Measurements from ENCODE around the gene NOSIP. TPM values are rescaled to one million over a fixed set of nuclear protein-coding genes. Genes with fewer than 3 reads are reported as not detected.

NOSIP gene
- total and polyA plus RNA-seq, 2 of the 4 experiments (the other 2 are of a cell fraction) = 118 to 138 TPM

- Histone ChIP-seq H3K14ac (replicated peaks; ENCODE audit: low read depth, low read length) (no peak overlapping the region), H2AK9ac (replicated peaks; ENCODE audit: low read depth, low read length, poor library complexity) (no peak overlapping the region), H2BK5ac (ENCODE audit: low read depth, low read length, poor library complexity, severe bottlenecking) (no peak overlapping the region), H3K4me2 (ENCODE audit: low read depth, low read length) (no peak overlapping the region), H3K9ac (ENCODE audit: low read depth, low read length) (no peak overlapping the region), H3K4ac (ENCODE audit: low read depth, low read length) (no peak overlapping the region), H2AK5ac (ENCODE audit: low read depth, low read length) (no peak overlapping the region), H4K91ac (ENCODE audit: insufficient read depth, low read depth, low read length) (no peak overlapping the region), H3K27me3 (ENCODE audit: control insufficient read depth, insufficient read depth, low read length) (no peaks in the 10 kb centered on the region), H2BK15ac (ENCODE audit: low read depth, low read length) (no peak overlapping the region), H4K20me1 (ENCODE audit: insufficient read depth, low read length) (peaks cover 24% of the 10 kb centered on the region), H2AFZ (replicated peaks; ENCODE audit: low read length, poor library complexity) (no peak overlapping the region), H3K9me1 (ENCODE audit: insufficient read depth, low read length) (peaks cover 10% of the 10 kb centered on the region), H3K18ac (ENCODE audit: low read depth, low read length) (no peak overlapping the region), H2BK20ac (ENCODE audit: low read depth, low read length) (no peak overlapping the region), H4K5ac (ENCODE audit: low read depth, low read length) (no peak overlapping the region), H3K56ac (ENCODE audit: extremely low read depth, insufficient read depth, low read length) (no peak overlapping the region), H4K8ac (ENCODE audit: low read depth in 2 of 2, low read length in 2 of 2) (no peak overlapping the region), H3K4me1 (ENCODE audit: control insufficient read depth, insufficient read depth, low read length) (peaks cover 16% of the 10 kb centered on the region), H3K23ac (ENCODE audit: low read depth, low read length) (no peak overlapping the region), H3K9me3 (ENCODE audit: control insufficient read depth, insufficient read depth, low read length) (no peaks in the 10 kb centered on the region), H3K36me3 (ENCODE audit: control insufficient read depth, insufficient read depth, low read length) (peaks cover 41% of the 10 kb centered on the region), H2BK120ac (ENCODE audit: low read depth, low read length) (no peak overlapping the region), H3K4me3 (ENCODE audit: insufficient read depth, low read depth, low read length) (no peak overlapping the region), H3K79me1 (ENCODE audit: low read depth in 1 of 2, low read length in 2 of 2) (peaks cover 32 to 76% of the 10 kb centered on the region in 2 experiments), H3K27ac (ENCODE audit: insufficient read depth, low read length) (no peak overlapping the region)
- CTCF ChIA-PET = no interaction called here
- 100% methylated on average over 2 of the region's 7 CpGs; no CpG with 5 or more reads in 1 of the 2 experiments for WGBS, 2 experiments (ENCODE audit: extremely low coverage in 2 of 2, insufficient read length in 1 of 2)
- DNase-seq (no peak), ATAC-seq (ENCODE audit: low read depth) (no peak)
- in situ Hi-C loops (cut with MboI; ENCODE audit: low sequenced_read_pairs) = no loop called here
- dilution Hi-C loops (cut with HindIII; ENCODE audit: low sequenced_read_pairs, unreplicated experiment) = no loop called here
- POLR2A ChIA-PET (ENCODE audit: unreplicated experiment) = interaction anchor here (0.5 kb wide), 1 partner anchor 19 kb away, joined by 3 read pairs; no protein-coding TSS in a partner anchor
- intact Hi-C loops (cut with micrococcal nuclease) = no loop called here
- no TSS peak for BruUV-seq (replicated peaks)
- TF ChIP-seq BHLHE40 (IDR thresholded peaks at IDR 0.05; ENCODE audit: low read depth, low read length) (no peak), MXI1 (IDR thresholded peaks at IDR 0.05; ENCODE audit: borderline replicate concordance, low read depth, low read length) (no peak), CHD1 (IDR thresholded peaks at IDR 0.05; ENCODE audit: low read depth, low read length) (no peak), CEBPB (IDR thresholded peaks at IDR 0.05; ENCODE audit: low read depth, low read length) (no peak), FOS (IDR thresholded peaks at IDR 0.05; ENCODE audit: low read depth, low read length) (no peak), RAD21 (IDR thresholded peaks at IDR 0.05; ENCODE audit: low read length) (no peak), POLR2A (IDR thresholded peaks at IDR 0.05; ENCODE audit: low read depth, low read length) (no peak), RFX5 (IDR thresholded peaks at IDR 0.05; ENCODE audit: low read depth, low read length) (no peak), ELK1 (IDR thresholded peaks at IDR 0.05; ENCODE audit: borderline replicate concordance, low read depth, low read length) (no peak), MAFK (IDR thresholded peaks at IDR 0.05; ENCODE audit: low read depth, low read length) (no peak), NFE2L2 (IDR thresholded peaks at IDR 0.05; ENCODE audit: low read depth, low read length) (no peak), MAZ (IDR thresholded peaks at IDR 0.05; ENCODE audit: borderline replicate concordance, low read depth, low read length) (no peak), SMC3 (IDR thresholded peaks at IDR 0.05; ENCODE audit: low read depth, low read length) (no peak)
- TF ChIP-seq, protein P1, sequence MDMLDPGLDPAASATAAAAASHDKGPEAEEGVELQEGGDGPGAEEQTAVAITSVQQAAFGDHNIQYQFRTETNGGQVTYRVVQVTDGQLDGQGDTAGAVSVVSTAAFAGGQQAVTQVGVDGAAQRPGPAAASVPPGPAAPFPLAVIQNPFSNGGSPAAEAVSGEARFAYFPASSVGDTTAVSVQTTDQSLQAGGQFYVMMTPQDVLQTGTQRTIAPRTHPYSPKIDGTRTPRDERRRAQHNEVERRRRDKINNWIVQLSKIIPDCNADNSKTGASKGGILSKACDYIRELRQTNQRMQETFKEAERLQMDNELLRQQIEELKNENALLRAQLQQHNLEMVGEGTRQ (IDR thresholded peaks at IDR 0.05; ENCODE audit: low read depth, low read length) = no peak
- TF ChIP-seq, protein P2, sequence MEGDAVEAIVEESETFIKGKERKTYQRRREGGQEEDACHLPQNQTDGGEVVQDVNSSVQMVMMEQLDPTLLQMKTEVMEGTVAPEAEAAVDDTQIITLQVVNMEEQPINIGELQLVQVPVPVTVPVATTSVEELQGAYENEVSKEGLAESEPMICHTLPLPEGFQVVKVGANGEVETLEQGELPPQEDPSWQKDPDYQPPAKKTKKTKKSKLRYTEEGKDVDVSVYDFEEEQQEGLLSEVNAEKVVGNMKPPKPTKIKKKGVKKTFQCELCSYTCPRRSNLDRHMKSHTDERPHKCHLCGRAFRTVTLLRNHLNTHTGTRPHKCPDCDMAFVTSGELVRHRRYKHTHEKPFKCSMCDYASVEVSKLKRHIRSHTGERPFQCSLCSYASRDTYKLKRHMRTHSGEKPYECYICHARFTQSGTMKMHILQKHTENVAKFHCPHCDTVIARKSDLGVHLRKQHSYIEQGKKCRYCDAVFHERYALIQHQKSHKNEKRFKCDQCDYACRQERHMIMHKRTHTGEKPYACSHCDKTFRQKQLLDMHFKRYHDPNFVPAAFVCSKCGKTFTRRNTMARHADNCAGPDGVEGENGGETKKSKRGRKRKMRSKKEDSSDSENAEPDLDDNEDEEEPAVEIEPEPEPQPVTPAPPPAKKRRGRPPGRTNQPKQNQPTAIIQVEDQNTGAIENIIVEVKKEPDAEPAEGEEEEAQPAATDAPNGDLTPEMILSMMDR (conservative IDR thresholded peaks at IDR 0.05; ENCODE audit: low read depth, low read length) = no peak
These were observed 36.2 kb upstream of the NOSIP start for GRCh38 chr19:49616532-49616931.

Data from IMR-90 (cell line).